ENCODE measurements around the gene DOCK10.

- no peak for TF ChIP-seq CTCF (IDR thresholded peaks at IDR 0.05)
- no peak for TF ChIP-seq POLR2A (IDR thresholded peaks at IDR 0.05)
- no peak for TF ChIP-seq POLR2AphosphoS5 (IDR thresholded peaks at IDR 0.05; ENCODE audit: insufficient read depth in 1 of 2, low read depth in 1 of 2)
These were observed 93.4 kb downstream of the DOCK10 start for GRCh38 chr2:224948859-224949258.

Measured in vagina (tissue), 2 donors.